HG03520 (cell line): Measurements from ENCODE around the gene ATOH7.
"Not testable (repeated sequence)": the region's sequence is repeated elsewhere in the genome, so short reads cannot be mapped to it uniquely, and the experiment has no call there.

Experiments used
- ATAC-seq: cut with Tn5 transposase; IDR thresholded peaks from one replicate; pipeline ENCODE4 v1.9.1; 2021; ENCODE audit warnings: mild to moderate bottlenecking, moderate library complexity; ENCODE audit not compliant: unreplicated experiment

The ATOH7 gene

GRCh38 chr10:68231817-68232251 lies at the start of gene ATOH7:
Gene ATOH7 (minus strand): TSS chr10:68232113. CDS start chr10:68231677, 436 bp downstream.
- ATAC-seq, result no peak

GRCh38 chr10:68280758-68281157 lies 48.8 kb upstream of the ATOH7 start:
- no peak for ATAC-seq

- not testable (repeated sequence) for ATAC-seq
These were observed 47.2 kb upstream of the ATOH7 start for GRCh38 chr10:68278906-68279753.

GRCh38 chr10:68277814-68278213 lies 45.9 kb upstream of the ATOH7 start:
- not testable (repeated sequence) for ATAC-seq

- no peak for ATAC-seq
These were observed 44.3 kb upstream of the ATOH7 start for GRCh38 chr10:68276224-68276623.

GRCh38 chr10:68275600-68276126 lies 43.8 kb upstream of the ATOH7 start:
- no peak for ATAC-seq

- ATAC-seq, result no peak
These were observed 40.9 kb upstream of the ATOH7 start for GRCh38 chr10:68272833-68273232.

- no peak for ATAC-seq
These were observed 39.4 kb upstream of the ATOH7 start for GRCh38 chr10:68271196-68271882.

GRCh38 chr10:68269562-68270290 lies 37.8 kb upstream of the ATOH7 start:
- no peak for ATAC-seq

- ATAC-seq, result no peak
These were observed 29.4 kb upstream of the ATOH7 start for GRCh38 chr10:68261132-68261856.

- ATAC-seq, result no peak
These were observed 21.4 kb upstream of the ATOH7 start for GRCh38 chr10:68253346-68253745.

GRCh38 chr10:68251625-68252495 lies 19.9 kb upstream of the ATOH7 start:
- no peak for ATAC-seq

- no peak for ATAC-seq
These were observed 19.2 kb upstream of the ATOH7 start for GRCh38 chr10:68251151-68251550.

GRCh38 chr10:68249297-68249696 lies 17.4 kb upstream of the ATOH7 start:
- ATAC-seq, result no peak

GRCh38 chr10:68247931-68248330 lies 16.0 kb upstream of the ATOH7 start:
- no peak for ATAC-seq

GRCh38 chr10:68246397-68246796 lies 14.5 kb upstream of the ATOH7 start:
- not testable (repeated sequence) for ATAC-seq

- no peak for ATAC-seq
These were observed 10.1 kb upstream of the ATOH7 start for GRCh38 chr10:68242051-68242450.

GRCh38 chr10:68239596-68240150 lies 7.8 kb upstream of the ATOH7 start:
- ATAC-seq, result no peak

GRCh38 chr10:68239069-68239468 lies 7.2 kb upstream of the ATOH7 start:
- no peak for ATAC-seq
